LoVo (cell line): Measurements from ENCODE around the gene GGNBP2.

Experiments used
- DNase-seq: peaks from one replicate; pipeline ENCODE4 v3.0.0-alpha.2; 2016; ENCODE audit warnings: low spot score

GGNBP2 gene

GRCh38 chr17:36523113-36523512 lies 21.6 kb upstream of the GGNBP2 start:
- DNase-seq, result no peak

GRCh38 chr17:36524428-36524876 lies 20.3 kb upstream of the GGNBP2 start:
- no peak for DNase-seq

GRCh38 chr17:36525113-36525512 lies 19.6 kb upstream of the GGNBP2 start:
- no peak for DNase-seq

- no peak for DNase-seq
Measured at GRCh38 chr17:36525888-36526287, 18.8 kb upstream of the GGNBP2 start.

- DNase-seq, result no peak
Measured at GRCh38 chr17:36527621-36528250, 17.0 kb upstream of the GGNBP2 start.

GRCh38 chr17:36529121-36529520 lies 15.6 kb upstream of the GGNBP2 start:
- DNase-seq, result no peak

- DNase-seq, result no peak
Measured at GRCh38 chr17:36532435-36532975, 12.2 kb upstream of the GGNBP2 start.

GRCh38 chr17:36533935-36534839 lies 10.5 kb upstream of the GGNBP2 start:
- peak; percentile 76 for DNase-seq

GRCh38 chr17:36534840-36535668 lies 9.7 kb upstream of the GGNBP2 start, which contains the start of the genes MYO19 and PIGW:
TSS of gene MYO19 (minus strand) at chr17:36534868. CDS start at chr17:36532538, 2,330 bp downstream.
TSS of gene PIGW (plus strand) at chr17:36534987. CDS start at chr17:36537102, 2,115 bp downstream.
- peak; percentile 92 for DNase-seq

- DNase-seq, result no peak
Measured at GRCh38 chr17:36535669-36536081, 9.0 kb upstream of the GGNBP2 start.

- DNase-seq, result no peak
Measured at GRCh38 chr17:36540696-36541095, 4.0 kb upstream of the GGNBP2 start.

- no peak for DNase-seq
Measured at GRCh38 chr17:36542755-36543154, 2.0 kb upstream of the GGNBP2 start.

- peak; percentile 43 for DNase-seq
Measured at GRCh38 chr17:36544044-36544306, 744 bp upstream of the GGNBP2 start.

GRCh38 chr17:36545077-36545464 lies 352 bp downstream of the GGNBP2 start:
- DNase-seq, result no peak

- DNase-seq, result peak; percentile 97
Measured at GRCh38 chr17:36545465-36546417, 1.0 kb downstream of the GGNBP2 start.

GRCh38 chr17:36546418-36547093 lies 1.8 kb downstream of the GGNBP2 start:
- DNase-seq, result no peak

GRCh38 chr17:36547776-36548175 lies 3.1 kb downstream of the GGNBP2 start:
- no peak for DNase-seq

- DNase-seq, result no peak
Measured at GRCh38 chr17:36550491-36551417, 6.0 kb downstream of the GGNBP2 start.

GRCh38 chr17:36553459-36553858 lies 8.7 kb downstream of the GGNBP2 start:
- DNase-seq, result no peak
